MM.1S (cell line): ENCODE data around the gene DSPP.

ENCODE experiments used
- DNase-seq: peaks from one replicate; pipeline ENCODE4 v3.0.0-alpha.2; 2015
- H2AFZ ChIP-seq: fragments of 300-600 bp; sonication (generic); 2 replicates; pipeline ENCODE4 v1.6.0; 2016; ENCODE audit warnings: antibody characterized with exemption, low read length
- H3F3A ChIP-seq: fragments of 300-600 bp; sonication (generic); 2 replicates; pipeline ENCODE4 v1.6.1; 2016; ENCODE audit warnings: mild to moderate bottlenecking, antibody characterized with exemption, low read length, moderate library complexity, mixed read lengths; ENCODE audit not compliant: insufficient read depth
- H3K27ac ChIP-seq: fragments of 300-600 bp; sonication (generic); 2 replicates; pipeline ENCODE4 v1.5.1; 2016; ENCODE audit warnings: mild to moderate bottlenecking, low read length
- H3K27me3 ChIP-seq: fragments of 300-600 bp; sonication (generic); replicated peaks from 2 replicates; pipeline ENCODE4 v1.6.0; 2016; ENCODE audit warnings: low read length; ENCODE audit not compliant: insufficient read depth
- H3K36me3 ChIP-seq: fragments of 300-600 bp; sonication (generic); replicated peaks from 2 replicates; pipeline ENCODE4 v1.6.1; 2016; ENCODE audit warnings: mild to moderate bottlenecking, low read length, mixed read lengths; ENCODE audit not compliant: insufficient read depth
- H3K4me1 ChIP-seq: fragments of 300-600 bp; sonication (generic); 2 replicates; pipeline ENCODE4 v1.6.1; 2016; ENCODE audit warnings: low read length, mixed read lengths
- H3K4me2 ChIP-seq: fragments of 300-600 bp; sonication (generic); 2 replicates; pipeline ENCODE4 v1.6.0; 2016; ENCODE audit warnings: low read depth, low read length
- H3K4me3 ChIP-seq: fragments of 300-600 bp; sonication (generic); 2 replicates; pipeline ENCODE4 v1.5.1; 2016; ENCODE audit warnings: low read length, mixed read lengths
- H3K79me2 ChIP-seq: fragments of 300-600 bp; sonication (generic); 2 replicates; pipeline ENCODE4 v1.6.1; 2016; ENCODE audit warnings: mixed run types, low read length, mixed read lengths
- H3K9ac ChIP-seq: fragments of 300-600 bp; sonication (generic); 2 replicates; pipeline ENCODE4 v1.6.1; 2016; ENCODE audit warnings: low read length, mixed read lengths
- H3K9me2 ChIP-seq: fragments of 300-600 bp; sonication (generic); replicated peaks from 2 replicates; pipeline ENCODE4 v1.6.1; 2016; ENCODE audit warnings: mild to moderate bottlenecking, low read length, mixed read lengths; ENCODE audit not compliant: insufficient read depth
- H3K9me3 ChIP-seq: fragments of 300-600 bp; sonication (generic); replicated peaks from 2 replicates; pipeline ENCODE4 v1.6.1; 2016; ENCODE audit warnings: mild to moderate bottlenecking, low read length, mixed read lengths; ENCODE audit not compliant: insufficient read depth
- H4K20me1 ChIP-seq: fragments of 300-600 bp; sonication (generic); 2 replicates; pipeline ENCODE4 v1.6.1; 2016; ENCODE audit warnings: mild to moderate bottlenecking, low read length, moderate library complexity, mixed read lengths; ENCODE audit not compliant: insufficient read depth
- CTCF ChIP-seq: fragments of 300-600 bp; sonication (generic); IDR thresholded peaks from 2 replicates; pipeline ENCODE4 v1.5.1; 2016; ENCODE audit warnings: antibody characterized with exemption, low read length, mixed read lengths
- EZH2 ChIP-seq: fragments of 300-600 bp; sonication (generic); optimal IDR thresholded peaks from 2 replicates; pipeline ENCODE3; 2017; ENCODE audit warnings: low read depth, mild to moderate bottlenecking, antibody characterized with exemption, low read length, mixed read lengths
- EZH2phosphoT487 ChIP-seq: fragments of 300-600 bp; sonication (generic); IDR thresholded peaks from 2 replicates; pipeline ENCODE4 v1.6.1; 2018; ENCODE audit warnings: antibody characterized with exemption, low read length

The DSPP gene

GRCh38 chr4:87575983-87576382 is 32.3 kb upstream of the DSPP start:
- Histone ChIP-seq H2AFZ (no peak overlapping the region), H3F3A (no peaks in the 10 kb centered on the region), H3K4me1 (no peaks in the 10 kb centered on the region), H3K4me3 (no peak overlapping the region), H3K79me2 (no peaks in the 10 kb centered on the region), H3K9me2 (no peaks in the 10 kb centered on the region), H3K36me3 (no peaks in the 10 kb centered on the region), H4K20me1 (no peaks in the 10 kb centered on the region), H3K9ac (no peak overlapping the region), H3K9me3 (no peaks in the 10 kb centered on the region), H3K27ac (no peak overlapping the region), H3K4me2 (no peak overlapping the region), H3K27me3 (no peaks in the 10 kb centered on the region)
- TF ChIP-seq EZH2 (no peak), EZH2phosphoT487 (no peak), CTCF (no peak)
- no peak for DNase-seq

- Histone ChIP-seq H3K9ac (no peak overlapping the region), H3K4me2 (no peak overlapping the region), H3F3A (no peaks in the 10 kb centered on the region), H2AFZ (no peak overlapping the region), H3K9me3 (no peaks in the 10 kb centered on the region), H3K4me3 (no peak overlapping the region), H4K20me1 (no peaks in the 10 kb centered on the region), H3K36me3 (no peaks in the 10 kb centered on the region), H3K27me3 (no peaks in the 10 kb centered on the region), H3K4me1 (no peaks in the 10 kb centered on the region), H3K27ac (no peak overlapping the region), H3K79me2 (no peaks in the 10 kb centered on the region), H3K9me2 (no peaks in the 10 kb centered on the region)
- TF ChIP-seq EZH2phosphoT487 (no peak), CTCF (no peak), EZH2 (no peak)
- DNase-seq = no peak
Measured at GRCh38 chr4:87579478-87579877, 28.9 kb upstream of the DSPP start.

- no peaks in the 10 kb centered on the region for H3K79me2 ChIP-seq
- no peaks in the 10 kb centered on the region for H3K4me1 ChIP-seq
- no peak overlapping the region for H3K4me3 ChIP-seq
- no peaks in the 10 kb centered on the region for H3K9me2 ChIP-seq
- H3F3A ChIP-seq = no peaks in the 10 kb centered on the region
- TF ChIP-seq CTCF (no peak), EZH2phosphoT487 (no peak), EZH2 (no peak)
- no peak overlapping the region for H3K4me2 ChIP-seq
- no peaks in the 10 kb centered on the region for H4K20me1 ChIP-seq
- no peak overlapping the region for H3K9ac ChIP-seq
- no peak overlapping the region for H3K27ac ChIP-seq
- H3K36me3 ChIP-seq = no peaks in the 10 kb centered on the region
- no peak for DNase-seq
- no peak overlapping the region for H2AFZ ChIP-seq
- no peaks in the 10 kb centered on the region for H3K9me3 ChIP-seq
- H3K27me3 ChIP-seq = no peaks in the 10 kb centered on the region
Measured at GRCh38 chr4:87580057-87580456, 28.3 kb upstream of the DSPP start.
